GM10847 (cell line): ENCODE measurements around the gene SNX5.

Experiments used
- POLR2A ChIP-seq: IDR thresholded peaks from 2 replicates; pipeline ENCODE4 v1.6.1; 2011; ENCODE audit not compliant: insufficient read length; ENCODE audit errors: extremely low read depth

The SNX5 gene

DNA sequence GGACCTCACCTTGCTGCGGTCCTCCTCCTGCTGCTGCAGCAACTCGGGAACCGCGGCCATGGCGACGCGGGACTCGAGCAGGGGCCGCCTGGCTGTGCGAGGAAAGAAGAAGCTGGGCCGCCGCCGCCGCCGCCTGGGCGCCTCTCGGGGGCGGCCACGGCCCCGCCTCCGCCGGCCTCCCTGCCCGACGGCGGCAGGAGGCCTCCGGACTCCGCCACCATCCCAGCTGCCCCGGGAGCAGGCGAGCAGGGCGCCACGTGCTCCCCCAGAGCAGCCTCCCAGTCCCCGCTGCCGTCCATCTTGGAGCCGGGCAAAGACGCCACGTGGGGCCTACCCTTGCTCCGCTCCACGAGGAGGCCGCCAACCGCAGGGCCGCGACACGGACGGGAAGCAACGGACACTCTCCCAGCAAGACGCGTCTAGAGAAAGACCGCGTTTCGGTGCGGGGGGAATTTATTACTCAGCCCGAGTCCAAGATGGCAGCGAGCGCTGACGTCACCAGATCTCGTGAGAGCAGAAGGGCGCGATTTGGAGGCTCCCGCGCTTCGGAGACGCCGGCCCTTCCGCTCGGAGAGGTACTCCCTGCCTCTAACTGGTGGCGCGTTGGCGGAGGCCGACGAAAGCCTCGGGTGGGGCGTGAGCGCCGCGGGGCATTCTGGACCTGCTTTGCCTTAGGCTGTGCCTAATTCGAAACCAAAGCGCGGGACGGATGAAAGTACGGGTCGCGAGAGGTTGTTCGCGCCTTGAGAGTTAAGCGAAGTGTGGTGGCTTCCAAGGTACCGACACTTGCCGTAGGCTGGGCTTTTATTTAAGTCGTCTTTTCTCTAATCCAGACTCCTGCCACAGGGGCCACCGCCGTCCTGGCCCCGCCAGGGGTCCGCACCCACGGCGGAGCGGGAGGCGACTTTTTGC lies at the start of gene SNX5, which contains the start of gene MGME1:
Gene SNX5 (minus strand): TSS at position 429 of the 912 bp plus-strand sequence. CDS start 369 bp downstream, at position 60.
Gene MGME1 (plus strand): TSS at position 653 of the 912 bp plus-strand sequence. CDS start 842 bp downstream, outside the sequence.
- TF ChIP-seq POLR2A: peak; percentile 96

DNA sequence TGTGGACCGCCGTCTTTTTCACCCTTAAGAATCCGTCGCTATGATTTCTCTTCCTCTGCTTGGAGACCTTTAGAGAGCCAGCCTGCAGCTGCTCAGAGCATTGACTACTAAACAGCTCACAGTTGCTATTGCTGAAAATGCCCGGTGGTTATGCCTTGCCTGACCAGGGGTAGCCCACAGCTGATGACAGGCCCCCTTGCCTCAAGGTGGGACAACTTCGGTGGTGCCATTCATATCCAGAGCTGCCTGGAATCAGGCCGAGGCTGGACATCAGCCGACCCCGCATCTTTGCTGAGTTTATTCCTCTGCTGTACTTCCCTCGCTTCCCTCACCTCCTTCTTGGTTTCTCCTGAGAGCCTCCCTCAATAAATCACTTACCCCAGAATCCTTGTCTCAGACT lies 49.5 kb upstream of the SNX5 start:
- no peak for TF ChIP-seq POLR2A

DNA sequence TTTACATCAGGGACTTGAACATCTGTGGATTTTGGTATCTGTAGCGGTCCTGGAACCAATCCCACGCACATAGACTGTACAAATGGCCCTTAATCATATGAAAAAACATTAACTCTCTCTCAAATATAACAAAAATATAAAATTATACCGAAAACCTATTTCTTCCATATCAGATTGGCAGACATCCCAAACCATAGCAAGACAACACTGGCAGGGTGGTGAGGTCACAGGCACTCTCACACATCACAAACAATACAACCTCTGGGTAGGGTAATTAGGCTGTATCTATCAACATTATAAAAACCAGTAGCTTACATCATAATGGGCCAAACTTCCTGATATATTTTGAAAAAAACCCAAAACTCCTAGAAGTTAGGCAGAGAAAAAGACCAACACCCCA lies 48.2 kb upstream of the SNX5 start:
- no peak for TF ChIP-seq POLR2A

DNA sequence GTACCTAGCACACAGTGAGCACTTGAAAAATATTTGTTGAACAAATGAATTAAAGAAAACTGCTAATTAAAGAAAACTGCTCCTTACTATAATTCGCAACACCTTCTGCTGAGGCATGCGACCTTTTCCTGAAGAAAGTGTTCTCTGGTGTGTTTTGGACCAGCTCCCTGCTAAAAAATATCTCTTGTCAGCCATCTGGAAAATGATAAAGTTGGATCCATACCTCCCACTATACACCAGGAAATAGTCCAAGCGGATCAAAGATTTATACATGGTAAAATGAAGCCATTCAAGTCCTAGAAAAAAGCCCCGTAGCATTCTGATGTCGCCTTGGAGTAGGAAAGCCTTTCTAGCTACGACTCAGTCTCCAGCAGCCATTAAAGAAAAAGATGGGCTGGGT lies 45.8 kb upstream of the SNX5 start:
- no peak for TF ChIP-seq POLR2A

- TF ChIP-seq POLR2A: no peak
Measured at GRCh38 chr20:18012901-18013300, 44.3 kb upstream of the SNX5 start.

DNA sequence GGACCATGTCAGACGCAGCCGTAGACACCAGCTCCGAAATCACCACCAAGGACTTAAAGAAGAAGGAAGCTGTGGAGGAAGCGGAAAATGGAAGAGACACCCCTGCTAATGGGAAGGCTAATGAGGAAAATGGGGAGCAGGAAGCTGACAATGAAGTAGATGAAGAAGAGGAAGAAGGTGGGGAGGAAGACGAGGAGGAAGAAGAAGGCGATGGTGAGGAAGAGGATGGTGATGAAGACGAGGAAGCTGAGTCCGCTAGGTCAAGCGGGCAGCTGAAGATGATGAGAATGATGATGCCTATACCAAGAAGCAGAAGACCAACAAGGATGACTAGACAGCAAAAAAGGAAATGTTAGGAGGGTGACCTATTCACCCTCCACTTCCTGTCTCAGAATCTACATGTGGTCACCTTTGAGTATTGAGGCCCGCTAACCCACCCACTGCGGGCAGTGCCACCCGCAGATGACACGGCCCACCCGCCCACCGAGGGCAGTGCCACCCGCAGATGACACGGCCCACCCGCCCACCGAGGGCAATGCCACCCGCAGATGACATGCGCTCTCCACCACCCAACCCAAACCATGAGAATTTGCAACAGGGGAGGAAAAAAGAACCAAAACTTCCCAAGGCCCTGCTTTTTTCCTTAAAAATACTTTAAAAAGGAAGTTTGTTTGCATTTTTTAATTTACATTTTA lies 43.5 kb upstream of the SNX5 start:
- no peak for TF ChIP-seq POLR2A

- no peak for TF ChIP-seq POLR2A
Measured at GRCh38 chr20:18011482-18011881, 42.9 kb upstream of the SNX5 start.

DNA sequence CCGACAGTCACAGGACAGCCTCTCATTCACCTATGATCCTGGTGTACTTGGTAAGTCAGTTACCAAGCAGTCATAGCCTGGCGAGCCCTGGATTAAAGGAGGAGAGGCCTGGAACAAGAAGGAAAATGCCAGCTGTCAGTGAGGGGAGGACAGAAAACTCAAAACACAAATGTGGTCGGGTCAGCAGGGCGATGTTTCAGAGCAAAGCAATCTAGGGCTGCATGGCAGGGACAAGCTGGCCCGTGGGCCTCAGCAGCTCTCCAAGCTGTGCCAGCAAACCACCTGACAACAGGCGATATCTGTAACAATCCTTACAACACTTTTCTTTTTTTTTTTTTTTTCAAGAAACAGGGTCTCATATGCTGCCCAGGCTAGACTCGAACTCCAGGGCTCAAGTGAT lies 40.5 kb upstream of the SNX5 start:
- no peak for TF ChIP-seq POLR2A

DNA sequence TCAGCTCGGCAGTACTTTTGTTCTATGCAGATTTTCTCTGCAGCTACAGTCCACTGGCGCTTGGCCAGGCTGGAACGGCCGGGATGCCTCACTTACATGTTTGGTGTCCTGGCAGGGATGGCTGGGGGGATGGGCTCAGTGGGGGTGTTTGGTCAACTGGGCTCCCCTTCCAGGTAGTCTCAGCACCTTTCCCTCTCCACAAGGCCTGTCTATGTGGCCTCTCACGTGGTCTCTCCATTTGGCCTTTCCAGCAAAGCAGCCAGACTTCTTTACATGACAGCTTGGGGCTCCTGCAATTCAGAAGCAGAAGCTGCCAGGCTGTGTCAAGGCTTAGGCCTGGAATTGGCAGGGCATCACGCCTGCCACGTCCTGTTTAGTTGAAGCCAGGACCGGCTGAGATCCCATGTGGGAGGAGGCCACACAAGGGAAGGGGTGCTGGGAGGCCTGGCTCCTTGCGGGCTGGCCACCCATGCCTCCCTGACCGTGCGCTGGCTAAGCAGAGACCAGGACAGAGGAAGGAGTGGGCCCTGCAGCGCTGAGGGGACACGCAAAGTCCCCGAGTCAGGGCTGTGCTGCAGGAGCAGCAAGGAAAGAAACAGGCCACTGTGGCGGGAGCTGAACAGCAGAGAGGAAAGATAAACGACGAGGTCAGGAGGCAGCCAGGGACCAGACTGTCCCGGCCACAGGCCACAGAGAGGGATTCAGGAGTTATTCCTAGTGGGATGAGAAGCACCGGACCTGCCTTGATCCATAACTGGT lies 39.1 kb upstream of the SNX5 start:
- no peak for TF ChIP-seq POLR2A

- TF ChIP-seq POLR2A: no peak
Measured at GRCh38 chr20:18006684-18007083, 38.1 kb upstream of the SNX5 start.

DNA sequence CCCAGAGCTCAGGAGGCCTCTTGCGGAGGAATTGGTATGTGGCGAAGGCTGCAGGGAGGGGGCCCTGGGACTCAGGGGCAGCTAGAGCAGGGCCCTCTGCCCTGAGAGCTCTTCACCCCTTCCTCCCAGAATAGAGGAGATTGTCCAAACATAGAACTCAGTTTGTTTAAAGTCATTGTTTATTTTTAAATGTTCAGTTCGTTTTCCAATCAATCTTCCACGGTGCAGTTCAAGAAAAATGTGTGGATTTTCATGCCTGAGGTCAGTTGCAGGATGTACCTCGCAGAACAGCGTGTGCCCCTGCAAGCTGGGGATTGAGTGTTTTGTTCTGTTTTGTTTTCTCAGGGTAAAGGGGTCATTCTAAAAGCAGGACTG lies 37.4 kb upstream of the SNX5 start:
- TF ChIP-seq POLR2A: no peak

DNA sequence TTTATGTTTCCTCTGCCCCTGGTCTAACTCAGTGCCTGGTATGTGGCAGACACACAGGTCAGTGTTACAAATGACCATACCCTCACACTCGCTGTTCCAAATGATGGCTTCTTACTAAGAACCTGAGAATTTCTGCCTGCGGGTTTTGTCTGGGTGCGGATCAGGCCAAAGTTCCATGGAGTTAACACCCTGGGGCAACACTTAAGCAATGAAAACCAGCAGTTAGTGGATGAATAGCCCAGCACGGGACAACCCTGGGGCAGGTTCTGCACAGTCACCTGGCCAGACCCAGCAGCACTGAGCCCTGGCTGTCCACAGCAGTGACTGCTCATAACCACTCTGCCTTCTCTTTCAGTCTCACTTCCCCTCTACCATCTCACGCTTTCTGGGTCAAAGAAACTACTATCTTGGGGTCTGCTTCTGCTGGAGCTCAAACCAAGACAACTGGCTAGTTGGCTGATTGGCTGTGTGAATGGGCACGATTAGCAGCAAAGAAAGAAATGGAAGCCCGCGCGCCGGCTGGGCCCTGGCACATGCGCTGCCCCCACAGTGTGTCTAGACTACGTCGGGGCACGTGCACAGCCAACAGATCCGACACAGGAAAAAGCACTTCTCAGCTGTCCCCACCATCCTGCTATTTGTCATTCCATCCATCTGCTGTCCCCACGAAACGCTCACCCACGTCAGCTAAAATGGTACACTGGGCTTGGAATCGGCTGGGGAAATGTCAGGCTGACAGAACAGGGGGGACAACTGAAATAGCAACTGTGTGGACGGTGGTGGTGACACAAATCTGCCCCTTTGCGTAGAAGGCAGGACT lies 36.8 kb upstream of the SNX5 start:
- no peak for TF ChIP-seq POLR2A

DNA sequence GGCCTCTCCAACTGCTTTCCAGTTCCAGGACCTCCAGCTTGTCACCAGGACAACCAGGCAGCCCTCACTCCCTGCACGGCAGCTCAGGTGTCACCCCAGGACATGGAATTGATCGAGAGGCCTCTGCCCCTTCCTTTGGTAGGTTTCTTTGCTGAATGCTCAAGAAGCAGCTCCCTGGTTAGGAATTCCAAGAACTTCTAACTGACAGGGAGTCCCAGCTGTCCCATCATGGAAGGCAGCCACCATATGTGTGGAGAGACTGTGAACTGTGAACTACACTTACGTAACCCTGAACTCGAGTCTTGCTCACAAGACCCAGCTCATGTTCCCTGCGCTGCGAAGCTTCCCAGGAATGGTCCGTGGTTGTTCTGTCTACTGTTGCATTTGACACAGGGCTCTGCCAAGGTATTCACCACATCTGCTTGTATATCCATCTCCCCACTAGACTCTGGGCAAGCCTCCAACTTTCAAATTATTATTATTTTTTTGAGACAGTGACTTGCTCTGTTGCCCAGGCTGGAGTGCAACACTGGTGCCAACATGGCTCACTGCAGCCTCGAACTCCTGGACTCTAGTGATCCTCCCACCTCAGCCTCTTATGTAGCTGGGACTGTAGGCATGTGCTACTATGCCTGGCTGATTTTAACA lies 35.9 kb upstream of the SNX5 start:
- TF ChIP-seq POLR2A: no peak

DNA sequence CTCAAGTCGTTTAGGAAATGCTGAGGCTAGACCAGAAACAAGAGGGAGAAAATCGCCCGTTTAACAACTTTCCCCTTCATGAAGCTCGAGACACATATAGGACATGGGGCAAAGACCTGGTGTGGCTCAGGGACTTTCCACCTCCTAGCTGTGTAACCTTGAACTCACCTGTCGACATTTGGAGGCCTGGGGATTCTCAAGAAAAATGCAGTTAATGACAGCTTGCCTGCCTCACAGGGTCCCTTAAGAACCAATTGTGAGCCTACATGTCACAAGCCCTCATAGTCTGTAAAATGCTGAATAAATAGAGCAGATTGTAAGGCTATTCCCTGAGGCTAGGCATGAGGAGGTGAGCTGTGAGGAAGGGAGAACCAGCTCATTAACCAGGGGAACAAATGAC lies 35.3 kb upstream of the SNX5 start:
- no peak for TF ChIP-seq POLR2A
